ENCODE data around the gene LRRC27.
"Not testable (repeated sequence)": the region's sequence is repeated elsewhere in the genome, so short reads cannot be mapped to it uniquely, and the experiment has no call there.

DNA sequence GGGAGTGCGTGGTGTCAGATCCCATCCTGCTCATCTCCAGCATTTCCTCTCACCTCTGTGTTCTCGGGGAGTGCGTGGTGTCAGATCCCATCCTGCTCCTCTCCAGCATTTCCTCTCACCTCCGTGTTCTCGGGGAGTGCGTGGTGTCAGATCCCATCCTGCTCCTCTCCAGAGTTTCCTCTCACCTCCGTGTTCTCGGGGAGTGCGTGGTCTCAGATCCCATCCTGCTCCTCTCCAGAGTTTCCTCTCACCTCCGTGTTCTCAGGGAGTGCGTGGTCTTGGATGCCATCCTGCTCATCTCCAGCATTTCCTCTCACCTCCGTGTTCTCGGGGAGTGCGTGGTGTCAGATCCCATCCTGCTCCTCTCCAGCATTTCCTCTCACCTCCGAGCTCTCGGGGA is 47.0 kb downstream of the LRRC27 start:
- not testable (repeated sequence) for TF ChIP-seq POLR2A (IDR thresholded peaks at IDR 0.05)
- TF ChIP-seq, protein P1, sequence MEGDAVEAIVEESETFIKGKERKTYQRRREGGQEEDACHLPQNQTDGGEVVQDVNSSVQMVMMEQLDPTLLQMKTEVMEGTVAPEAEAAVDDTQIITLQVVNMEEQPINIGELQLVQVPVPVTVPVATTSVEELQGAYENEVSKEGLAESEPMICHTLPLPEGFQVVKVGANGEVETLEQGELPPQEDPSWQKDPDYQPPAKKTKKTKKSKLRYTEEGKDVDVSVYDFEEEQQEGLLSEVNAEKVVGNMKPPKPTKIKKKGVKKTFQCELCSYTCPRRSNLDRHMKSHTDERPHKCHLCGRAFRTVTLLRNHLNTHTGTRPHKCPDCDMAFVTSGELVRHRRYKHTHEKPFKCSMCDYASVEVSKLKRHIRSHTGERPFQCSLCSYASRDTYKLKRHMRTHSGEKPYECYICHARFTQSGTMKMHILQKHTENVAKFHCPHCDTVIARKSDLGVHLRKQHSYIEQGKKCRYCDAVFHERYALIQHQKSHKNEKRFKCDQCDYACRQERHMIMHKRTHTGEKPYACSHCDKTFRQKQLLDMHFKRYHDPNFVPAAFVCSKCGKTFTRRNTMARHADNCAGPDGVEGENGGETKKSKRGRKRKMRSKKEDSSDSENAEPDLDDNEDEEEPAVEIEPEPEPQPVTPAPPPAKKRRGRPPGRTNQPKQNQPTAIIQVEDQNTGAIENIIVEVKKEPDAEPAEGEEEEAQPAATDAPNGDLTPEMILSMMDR (IDR thresholded peaks at IDR 0.05) = not testable (repeated sequence)
